ENCODE results near the gene RRM1.
"Not testable (repeated sequence)": the region's sequence is repeated elsewhere in the genome, so short reads cannot be mapped to it uniquely, and the experiment has no call there.

RRM1 gene

DNA sequence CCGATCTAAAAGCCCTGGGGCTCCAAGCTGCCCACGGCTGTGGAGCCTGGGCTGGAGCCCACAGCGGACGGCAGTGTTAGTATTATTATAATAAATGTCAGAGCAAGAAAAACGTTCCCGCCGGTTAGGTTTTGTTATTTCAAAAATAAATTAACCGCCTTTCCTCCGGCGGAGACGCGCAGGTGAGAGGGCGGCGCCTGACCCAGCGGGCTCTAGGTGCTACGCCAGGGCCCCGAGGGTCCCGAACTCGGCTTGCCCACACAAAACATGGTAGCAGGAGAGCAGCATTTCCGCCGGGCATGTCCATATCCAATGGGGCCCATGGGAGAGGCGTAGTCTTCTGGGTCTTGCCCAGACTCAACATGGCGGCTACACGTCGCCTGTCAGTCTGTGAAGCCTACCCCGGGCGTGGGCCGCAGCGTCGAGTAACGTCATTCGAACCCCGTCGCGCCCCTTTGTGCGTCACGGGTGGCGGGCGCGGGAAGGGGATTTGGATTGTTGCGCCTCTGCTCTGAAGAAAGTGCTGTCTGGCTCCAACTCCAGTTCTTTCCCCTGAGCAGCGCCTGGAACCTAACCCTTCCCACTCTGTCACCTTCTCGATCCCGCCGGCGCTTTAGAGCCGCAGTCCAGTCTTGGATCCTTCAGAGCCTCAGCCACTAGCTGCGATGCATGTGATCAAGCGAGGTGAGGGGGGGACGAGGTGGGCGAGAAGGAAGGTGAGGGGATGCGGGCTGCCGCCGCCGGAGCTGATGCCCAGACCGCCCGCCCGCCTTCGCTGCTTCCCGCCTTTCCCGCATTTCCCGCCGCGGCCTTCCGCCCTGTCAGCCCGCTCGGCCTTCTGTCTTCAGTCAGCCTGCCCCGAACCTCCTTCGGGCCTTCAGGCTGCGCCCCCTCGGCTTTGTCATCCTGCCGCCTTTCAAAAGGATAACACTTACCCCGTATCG is at the start of gene RRM1:
TSS of gene RRM1 (plus strand) at position 452 of the 944 bp plus-strand sequence. CDS start at position 666, 214 bp downstream.
- peak within 1 kb of the TSS; percentile 90 for H3K27ac ChIP-seq
- in situ Hi-C loops (cut with HindIII; ENCODE audit: low pct_ligation_motif_present, low sequenced_read_pairs): no loop called here
- TF ChIP-seq CTCF (IDR thresholded peaks at IDR 0.05; ENCODE audit: low read depth, low read length, missing control alignments): no peak

GRCh38 chr11:4044976-4045646 is 49.5 kb upstream of the RRM1 start:
- H3K4me3 ChIP-seq (ENCODE audit: low read depth, low read length): no peak overlapping the region
- no peaks in the 10 kb centered on the region for H3K36me3 ChIP-seq (replicated peaks)
- DNase-seq: no peak
- no peak overlapping the region for H3K27ac ChIP-seq
- no peaks in the 10 kb centered on the region for H3K27me3 ChIP-seq (replicated peaks)
- TF ChIP-seq CTCF (IDR thresholded peaks at IDR 0.05; ENCODE audit: low read depth, low read length, missing control alignments): no peak
- in situ Hi-C loops (cut with HindIII; ENCODE audit: low pct_ligation_motif_present, low sequenced_read_pairs): no loop called here

More for the DNA sequence above, at the start of gene RRM1:
- DNase-seq: peak; percentile 96
- no peaks in the 10 kb centered on the region for H3K36me3 ChIP-seq (replicated peaks)
- H3K4me3 ChIP-seq (ENCODE audit: low read depth, low read length): peak within 1 kb of the TSS; percentile 95
- no peaks in the 10 kb centered on the region for H3K27me3 ChIP-seq (replicated peaks)

- in situ Hi-C loops (cut with HindIII; ENCODE audit: low pct_ligation_motif_present, low sequenced_read_pairs): no loop called here
- no peak for DNase-seq
- Histone ChIP-seq H3K27ac (no peak overlapping the region), H3K4me3 (ENCODE audit: low read depth, low read length) (no peak overlapping the region), H3K36me3 (replicated peaks) (no peaks in the 10 kb centered on the region), H3K27me3 (replicated peaks) (no peaks in the 10 kb centered on the region)
- no peak for TF ChIP-seq CTCF (IDR thresholded peaks at IDR 0.05; ENCODE audit: low read depth, low read length, missing control alignments)
Measured at GRCh38 chr11:4048340-4048739, 46.3 kb upstream of the RRM1 start.

DNA sequence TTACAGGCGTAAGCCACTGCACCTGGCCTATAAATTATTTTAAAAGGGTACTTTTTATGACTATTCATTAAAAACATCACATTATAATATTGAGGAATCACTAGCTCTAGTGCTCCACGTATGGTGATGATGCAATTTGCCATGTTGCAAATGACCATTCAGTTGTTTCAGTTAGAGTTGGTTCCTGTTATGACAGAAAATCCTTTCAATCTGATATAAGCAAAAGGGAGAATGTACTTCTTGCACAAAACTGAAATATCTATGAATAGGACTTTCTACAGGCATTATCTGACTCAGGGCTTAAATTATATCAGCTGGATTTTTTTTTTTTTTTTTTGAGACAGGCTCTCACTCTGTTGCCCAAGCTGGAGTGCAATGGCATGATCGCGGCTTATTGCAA is 45.6 kb upstream of the RRM1 start:
- H3K27ac ChIP-seq: no peak overlapping the region
- in situ Hi-C loops (cut with HindIII; ENCODE audit: low pct_ligation_motif_present, low sequenced_read_pairs): no loop called here
- no peak for TF ChIP-seq CTCF (IDR thresholded peaks at IDR 0.05; ENCODE audit: low read depth, low read length, missing control alignments)
- DNase-seq: no peak
- no peaks in the 10 kb centered on the region for H3K27me3 ChIP-seq (replicated peaks)
- no peak overlapping the region for H3K4me3 ChIP-seq (ENCODE audit: low read depth, low read length)
- H3K36me3 ChIP-seq (replicated peaks): no peaks in the 10 kb centered on the region

DNA sequence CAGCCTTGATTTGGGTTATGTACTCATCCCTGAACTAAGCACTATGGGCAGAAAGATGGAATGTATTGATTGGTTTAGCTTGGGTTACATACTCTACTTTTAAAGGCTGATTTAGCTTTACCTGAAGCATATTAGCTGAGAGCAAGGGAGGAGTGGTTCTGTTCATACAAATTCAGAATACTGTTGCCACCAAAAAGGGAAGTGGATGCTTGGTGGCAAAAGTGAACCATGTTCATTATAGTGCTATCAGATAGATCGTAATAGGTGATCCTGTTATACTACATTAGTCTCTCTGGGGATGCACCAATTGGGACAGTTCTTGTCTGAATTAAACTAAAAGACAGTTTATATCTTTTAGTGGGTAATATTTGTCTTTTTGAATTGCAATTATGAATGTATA is 44.5 kb upstream of the RRM1 start:
- no peak overlapping the region for H3K27ac ChIP-seq
- no peaks in the 10 kb centered on the region for H3K27me3 ChIP-seq (replicated peaks)
- no peak for TF ChIP-seq CTCF (IDR thresholded peaks at IDR 0.05; ENCODE audit: low read depth, low read length, missing control alignments)
- H3K4me3 ChIP-seq (ENCODE audit: low read depth, low read length): no peak overlapping the region
- H3K36me3 ChIP-seq (replicated peaks): no peaks in the 10 kb centered on the region
- in situ Hi-C loops (cut with HindIII; ENCODE audit: low pct_ligation_motif_present, low sequenced_read_pairs): loop anchor here (25.0 kb wide), 1 partner anchor 213 kb away; the partner anchor contains the start of gene RHOG
- DNase-seq: no peak

DNA sequence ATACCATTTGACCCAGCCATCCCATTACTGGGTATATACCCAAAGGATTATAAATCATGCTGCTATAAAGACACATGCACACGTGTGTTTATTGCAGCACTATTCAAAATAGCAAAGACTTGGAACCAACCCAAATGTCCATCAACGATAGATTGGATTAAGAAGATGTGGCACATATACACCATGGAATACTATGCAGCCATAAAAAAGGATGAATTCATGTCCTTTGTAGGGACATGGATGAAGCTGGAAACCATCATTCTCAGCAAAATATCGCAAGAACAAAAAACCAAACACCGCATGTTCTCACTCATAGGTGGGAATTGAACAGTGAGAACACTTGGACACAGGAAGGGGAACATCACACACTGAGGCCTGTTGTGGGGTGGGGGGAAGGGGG is 41.4 kb upstream of the RRM1 start:
- H3K27me3 ChIP-seq (replicated peaks); DNase-seq; H3K4me3 ChIP-seq (ENCODE audit: low read depth, low read length); H3K36me3 ChIP-seq (replicated peaks); H3K27ac ChIP-seq: not testable (repeated sequence)
- in situ Hi-C loops (cut with HindIII; ENCODE audit: low pct_ligation_motif_present, low sequenced_read_pairs): loop anchor here (25.0 kb wide), 1 partner anchor 216 kb away; the partner anchor contains the start of gene RHOG

Measured in brain microvascular endothelial cell (primary cell).